K562 (cell line): Measurements from ENCODE around the gene ST6GALNAC3.

ENCODE experiments used
- ATF3 ChIP-seq, 2 experiments: fragments of 450-650 bp in 1 of 2; sonication (generic) in 1 of 2; formaldehyde crosslinking in 1 of 2; IDR thresholded peaks in 1 of 2; conservative IDR thresholded peaks in 1 of 2; 2 replicates each; pipeline versions ENCODE4 v1.6.1 to v1.8.1; 2016 to 2023; ENCODE audit warnings: mild to moderate bottlenecking in 2 of 2, moderate library complexity in 2 of 2, inconsistent platforms in 1 of 2, missing genetic modification reagents in 1 of 2
- MXI1 ChIP-seq: IDR thresholded peaks from 2 replicates; pipeline ENCODE4 v1.6.1; 2011; ENCODE audit warnings: low read depth, mild to moderate bottlenecking, improper control_type of control experiment, low read length
- SETDB1 ChIP-seq: IDR thresholded peaks from one replicate; pipeline ENCODE4 v1.6.1; 2012; ENCODE audit warnings: low read length, control low read depth, inconsistent platforms
- ZNF780A ChIP-seq: fragments of 250-450 bp; sonication (Bioruptor Pico); IDR thresholded peaks from 2 replicates; pipeline ENCODE4 v1.5.0; 2021; ENCODE audit warnings: mild to moderate bottlenecking

DNA sequence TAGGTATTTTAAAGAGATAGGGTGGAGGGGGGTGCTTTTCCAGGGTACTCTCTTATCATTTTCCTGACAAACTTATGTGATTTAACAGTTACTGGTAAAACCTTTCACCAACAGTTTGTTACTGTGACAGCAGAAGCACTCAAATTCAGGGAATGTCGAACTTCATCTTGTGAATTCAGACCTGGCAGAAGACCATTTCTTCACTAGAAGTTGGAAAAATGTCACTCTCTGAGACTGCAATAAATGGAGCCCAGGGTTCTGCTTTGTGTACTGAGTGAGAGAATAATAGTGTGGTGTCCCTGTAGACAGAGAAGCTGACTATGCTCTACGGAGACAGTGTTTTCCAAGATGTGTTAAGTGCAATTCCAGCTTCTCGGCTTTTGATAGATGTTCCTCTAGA, 200.2 kb downstream of the ST6GALNAC3 start:
- TF ChIP-seq ZNF780A (CRISPR knock-in tag) (no peak), MXI1 (no peak), ATF3 (IDR thresholded peaks at IDR 0.05) (no peak), ATF3 (CRISPR knock-in tag; conservative IDR thresholded peaks at IDR 0.05) (no peak), SETDB1 (no peak)
